SKM-1 treated with dmso at 0.1 percent for 144 hours (cell line): ENCODE measurements around the gene ZNF81.
"Not testable (repeated sequence)": the region's sequence is repeated elsewhere in the genome, so short reads cannot be mapped to it uniquely, and the experiment has no call there.

Source experiments
- DNase-seq: peaks from one replicate; lab custom pipeline; 2025; ENCODE audit not compliant: unreplicated experiment; lab: John Stamatoyannopoulos, UW

The ZNF81 gene

DNA sequence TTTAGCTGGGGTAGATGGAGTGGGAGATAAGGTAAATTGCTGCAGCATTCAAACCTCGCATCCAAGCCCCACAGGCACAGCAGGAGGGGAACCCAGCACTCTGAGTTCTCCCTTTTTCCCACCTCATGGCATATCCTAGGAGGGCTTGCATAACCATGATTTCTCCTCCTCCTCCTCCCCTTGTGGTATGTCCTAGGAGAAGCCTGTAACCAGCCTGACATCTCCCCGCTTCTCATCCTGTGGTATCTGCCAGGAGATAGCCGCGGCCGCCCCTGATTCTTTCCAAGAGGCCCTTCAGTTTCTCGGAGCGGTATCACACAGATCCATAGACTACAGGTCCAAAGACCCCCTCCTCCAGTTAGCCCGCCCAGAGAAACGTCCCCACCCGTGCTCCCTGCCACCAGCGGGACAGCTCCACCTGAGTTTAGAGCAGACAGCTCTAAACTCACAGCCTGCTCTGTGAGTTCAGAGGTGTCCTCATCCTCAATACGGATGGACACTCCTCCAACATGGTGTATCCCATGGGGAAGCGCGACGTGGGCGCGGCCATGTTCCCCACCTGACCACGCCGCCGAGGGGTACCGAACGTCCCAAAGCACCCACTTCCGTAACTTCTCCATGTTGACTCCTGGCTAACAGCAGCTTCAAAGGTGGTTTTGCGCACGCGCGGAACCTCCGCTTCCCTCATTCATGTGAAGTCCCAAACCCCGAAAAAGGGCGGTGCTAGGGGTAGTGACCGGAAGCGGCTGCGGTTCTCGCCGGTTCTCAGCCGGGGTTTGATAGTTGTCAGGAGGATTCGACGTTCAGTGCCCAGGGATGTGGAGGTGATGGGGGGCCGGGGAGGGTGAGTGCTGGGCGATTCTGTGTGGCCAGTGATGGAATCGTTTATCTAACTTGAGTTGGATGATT is at the start of gene ZNF81:
Gene ZNF81, plus strand, starts transcription at position 739 of the 909 bp plus-strand sequence. CDS start 9,366 bp downstream, outside the sequence.
- peak; percentile 75 for DNase-seq

DNA sequence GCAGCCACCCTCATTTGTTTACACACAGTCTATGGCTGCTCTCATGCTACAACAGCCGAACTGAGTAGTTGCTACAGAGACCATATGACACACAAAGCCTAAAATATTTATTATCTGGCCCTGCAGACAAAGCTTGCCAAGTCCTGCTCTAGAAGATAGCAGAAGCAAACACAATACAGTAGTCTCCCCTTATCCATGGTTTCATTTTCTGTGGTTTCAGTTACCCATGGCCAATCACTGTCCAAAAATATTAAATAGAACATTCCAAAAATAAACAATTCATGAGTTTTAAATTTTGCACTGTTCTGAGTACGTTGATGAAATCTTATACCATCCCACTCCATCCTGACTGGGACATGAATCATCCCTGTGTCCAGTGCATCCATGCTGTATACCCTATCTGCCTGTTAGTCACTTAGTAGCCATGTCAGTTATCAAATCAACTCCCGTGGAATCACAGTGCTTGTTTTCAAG is 40.2 kb upstream of the ZNF81 start:
- no peak for DNase-seq

DNA sequence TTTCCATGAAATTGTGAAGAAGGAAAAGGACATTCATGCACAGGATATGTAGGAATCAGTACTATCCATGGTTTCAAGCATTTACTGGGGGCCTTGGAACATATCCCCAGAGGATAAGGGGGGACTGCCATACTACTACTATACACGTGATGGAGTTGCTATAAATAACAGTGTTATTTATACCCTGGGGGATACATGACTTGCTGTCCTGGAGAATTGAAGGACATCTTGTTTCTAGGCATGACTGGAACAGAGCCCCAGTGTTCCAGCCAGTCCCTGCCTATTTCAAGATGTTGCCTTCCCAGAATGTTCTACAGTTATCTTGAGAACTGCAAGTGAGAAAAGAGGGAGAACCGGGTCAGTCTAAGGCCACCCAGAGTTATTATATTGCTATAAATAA is 39.6 kb upstream of the ZNF81 start:
- no peak for DNase-seq

DNA sequence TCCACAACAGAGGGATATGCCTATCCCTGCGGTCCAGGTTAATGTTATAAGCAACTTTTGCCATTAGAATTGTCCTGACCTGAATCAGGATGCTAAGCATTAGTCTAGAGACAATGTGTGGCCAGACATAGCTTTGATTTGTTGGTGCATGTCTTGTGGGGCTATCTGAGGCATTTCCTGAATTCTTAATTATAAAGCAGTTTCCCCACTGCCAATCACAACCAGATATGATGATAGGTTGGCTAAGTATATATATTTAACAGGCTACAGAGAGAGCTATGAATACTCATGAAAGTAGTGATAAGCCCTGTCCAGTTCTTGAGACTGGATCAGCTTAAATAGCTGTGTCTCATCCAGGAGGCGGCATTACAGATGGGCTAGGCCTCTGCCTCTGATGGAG is 37.8 kb upstream of the ZNF81 start:
- no peak for DNase-seq

DNA sequence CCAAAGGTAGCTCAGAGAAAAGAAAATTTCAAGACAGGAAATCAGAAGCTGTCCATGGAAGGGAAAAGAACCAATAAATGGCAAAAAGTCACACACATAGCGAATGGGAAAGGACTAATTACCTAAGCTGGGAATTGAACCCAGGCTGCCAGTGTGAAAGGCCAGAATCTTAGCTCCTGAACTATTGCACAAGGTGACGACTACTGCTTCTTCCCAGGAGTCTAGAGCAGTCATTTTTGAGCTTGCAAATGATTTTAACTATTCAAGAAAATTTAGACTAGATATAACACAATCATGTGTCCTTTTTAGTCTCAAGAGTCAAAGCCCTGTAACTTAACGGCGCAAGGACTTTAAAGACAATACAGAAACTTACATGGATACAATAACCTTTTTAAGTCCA is 34.1 kb upstream of the ZNF81 start:
- no peak for DNase-seq

DNA sequence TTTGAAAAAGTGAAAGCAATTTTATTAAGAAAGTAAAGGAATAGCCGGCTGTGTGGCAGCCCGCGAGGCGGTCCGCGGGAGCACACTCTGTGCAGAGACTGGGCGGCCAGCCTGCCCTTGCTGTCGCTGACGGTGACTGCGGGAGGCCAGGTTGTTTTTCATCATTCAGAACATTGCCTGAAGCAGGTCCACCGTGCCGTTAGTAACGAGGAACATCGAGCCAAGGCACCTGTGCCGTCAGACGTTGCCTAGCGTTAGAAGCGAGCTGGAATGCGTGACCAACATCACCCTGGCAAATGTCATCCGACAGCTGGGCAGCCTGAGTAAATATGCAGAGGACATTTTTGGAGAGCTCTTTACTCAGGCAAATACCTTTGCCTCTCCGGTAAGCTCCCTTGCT is 33.6 kb upstream of the ZNF81 start:
- not testable (repeated sequence) for DNase-seq

DNA sequence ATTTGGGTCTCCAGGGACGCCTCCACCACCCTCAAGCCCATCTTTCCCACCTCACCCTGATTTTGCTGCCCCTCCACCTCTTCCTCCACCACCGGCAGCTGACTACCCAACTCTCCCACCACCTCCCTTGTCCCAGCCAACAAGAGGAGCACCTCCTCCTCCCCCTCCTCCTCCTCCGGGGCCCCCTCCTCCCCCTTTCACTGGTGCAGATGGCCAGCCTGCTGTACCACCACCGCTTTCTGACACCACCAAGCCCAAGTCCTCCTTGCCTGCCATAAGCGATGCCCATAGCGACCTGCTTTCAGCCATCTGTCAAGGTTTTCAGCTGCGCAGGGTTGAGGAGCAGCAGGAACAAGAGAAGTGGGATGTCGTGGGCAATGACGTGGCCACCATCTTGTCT is 32.4 kb upstream of the ZNF81 start:
- no peak for DNase-seq

DNA sequence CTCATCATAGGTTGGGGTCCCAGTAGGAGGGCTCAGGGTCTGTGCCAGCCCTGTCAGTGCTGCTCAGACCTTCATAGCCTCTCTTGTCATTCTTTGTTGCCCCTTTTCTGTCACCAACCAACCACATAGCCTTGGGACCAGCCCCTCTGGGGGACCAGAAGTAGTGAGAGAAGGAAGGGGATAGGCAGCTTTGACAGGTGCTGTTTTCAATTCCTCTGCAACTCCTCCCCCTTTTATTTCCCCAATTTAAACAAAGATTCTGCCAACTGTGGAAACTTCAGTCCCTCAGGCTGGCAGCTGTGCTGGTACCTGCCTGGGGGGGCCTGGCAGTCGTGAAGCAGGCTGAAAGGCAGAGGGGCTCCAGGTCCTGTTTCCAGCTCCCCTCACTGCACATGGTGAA is 30.9 kb upstream of the ZNF81 start:
- DNase-seq, result not testable (repeated sequence)

DNA sequence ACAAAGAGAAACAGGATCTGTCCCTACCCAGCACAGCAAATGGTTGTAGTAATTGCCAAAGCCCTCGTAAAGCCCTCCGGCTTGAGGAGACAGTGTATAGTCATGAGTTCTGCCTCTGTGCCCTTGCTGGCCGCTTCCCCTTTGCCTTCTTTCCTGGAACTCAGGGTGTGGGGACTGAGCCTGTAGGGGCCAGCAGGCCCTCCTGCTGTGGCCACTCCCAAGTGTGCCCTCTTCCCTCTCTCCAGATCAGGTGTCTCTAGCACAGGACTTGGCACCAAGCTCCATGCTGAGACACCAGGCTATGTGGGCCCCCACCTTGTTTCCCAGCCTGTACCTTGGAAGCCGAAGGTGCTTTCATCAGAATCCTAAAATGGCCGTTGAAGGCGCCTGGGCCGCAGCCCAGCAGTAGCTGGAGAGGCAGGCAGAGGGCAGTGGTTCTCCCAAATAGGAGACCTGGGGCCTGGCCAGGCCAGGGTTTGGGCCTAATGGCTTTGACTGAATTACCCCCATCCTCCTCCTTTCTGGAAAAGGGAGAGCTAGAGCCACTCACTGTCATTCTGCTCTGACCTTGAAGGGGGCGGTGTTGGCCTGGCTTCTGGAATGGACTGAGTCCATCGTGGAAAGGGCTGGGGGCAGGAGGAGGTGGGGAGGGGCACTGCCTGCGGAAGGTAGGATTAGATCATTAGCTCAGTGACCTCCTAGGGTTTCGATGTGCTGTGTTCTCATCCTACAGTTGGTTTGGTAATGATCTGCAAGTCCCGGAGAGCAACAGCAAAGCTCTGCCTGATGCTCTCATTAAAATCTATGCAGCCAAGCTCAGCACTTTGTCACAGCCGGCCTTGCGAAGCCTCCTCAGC is 30.1 kb upstream of the ZNF81 start:
- not testable (repeated sequence) for DNase-seq

DNA sequence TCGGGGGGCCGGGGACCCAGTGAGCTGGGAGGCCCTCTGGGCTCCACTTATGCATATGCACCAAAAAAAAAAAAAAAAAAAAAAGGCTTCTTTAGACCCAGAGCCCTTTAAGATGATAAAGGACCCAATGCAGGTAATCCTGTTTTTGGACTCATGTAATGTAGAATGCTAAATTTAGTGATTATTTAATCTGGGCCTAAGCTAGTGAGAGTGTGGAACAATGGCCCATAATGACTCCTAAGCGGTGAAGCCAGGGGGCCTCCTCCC is 29.5 kb upstream of the ZNF81 start:
- DNase-seq, result not testable (repeated sequence)

DNA sequence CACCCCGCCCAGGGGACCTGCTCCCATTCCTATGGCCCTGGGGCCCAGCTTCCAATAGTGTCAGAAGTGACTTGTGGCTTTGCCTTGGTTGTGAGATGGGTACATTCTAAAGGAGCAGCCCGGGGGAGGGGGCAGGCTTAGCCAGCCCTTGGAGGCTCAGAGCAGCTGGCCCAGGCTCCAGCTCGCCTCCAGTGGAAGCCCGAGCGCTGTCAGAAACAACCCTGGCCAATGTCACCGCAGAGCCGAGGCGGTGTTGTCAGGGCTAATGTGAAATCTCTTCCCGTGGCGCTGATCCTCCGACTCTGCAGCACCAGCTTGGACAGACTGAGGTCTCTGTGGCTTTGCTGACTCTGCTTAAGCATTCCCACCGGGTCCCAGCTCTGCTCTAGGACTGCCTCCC is 29.2 kb upstream of the ZNF81 start:
- no peak for DNase-seq

DNA sequence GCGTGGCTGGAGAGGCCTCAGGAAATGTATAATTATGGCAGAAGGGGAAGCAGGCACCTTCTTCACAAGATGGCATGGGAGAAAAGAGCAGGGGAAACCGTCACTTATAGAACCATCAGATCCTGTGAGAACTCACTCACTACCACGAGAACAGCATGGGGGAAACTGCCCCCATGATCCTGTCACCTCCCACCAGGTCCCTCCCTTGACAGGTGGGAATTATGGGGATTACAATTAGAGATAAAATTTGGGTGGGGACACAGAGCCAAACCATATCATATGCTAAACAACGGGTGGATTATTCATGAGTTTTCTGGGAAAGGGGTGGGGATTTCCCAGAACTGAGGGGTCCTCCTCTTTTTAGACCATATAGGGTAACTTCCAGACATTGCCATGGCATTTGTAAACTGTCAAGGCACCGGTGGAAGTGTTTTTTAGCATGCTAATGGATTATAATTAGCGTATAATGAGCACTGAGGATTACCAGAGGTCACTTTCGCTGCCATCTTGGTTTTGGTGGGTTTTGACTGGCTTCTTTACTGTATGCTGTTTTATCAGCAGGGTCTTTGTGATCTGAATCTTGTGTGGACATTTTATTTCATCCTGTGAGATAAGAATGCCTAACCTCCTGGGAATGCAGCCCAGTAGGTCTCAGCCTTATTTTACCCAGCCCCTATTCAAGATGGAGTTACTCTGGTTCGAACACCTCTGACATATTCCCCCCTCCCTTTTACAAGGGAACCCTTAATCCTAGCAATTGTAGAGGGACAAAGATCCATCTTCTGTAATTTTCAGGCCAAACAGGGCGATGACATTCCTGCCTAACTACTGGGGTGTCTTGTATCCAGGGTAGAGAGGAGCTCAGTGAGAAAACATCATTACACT is 27.6 kb upstream of the ZNF81 start:
- no peak for DNase-seq

DNA sequence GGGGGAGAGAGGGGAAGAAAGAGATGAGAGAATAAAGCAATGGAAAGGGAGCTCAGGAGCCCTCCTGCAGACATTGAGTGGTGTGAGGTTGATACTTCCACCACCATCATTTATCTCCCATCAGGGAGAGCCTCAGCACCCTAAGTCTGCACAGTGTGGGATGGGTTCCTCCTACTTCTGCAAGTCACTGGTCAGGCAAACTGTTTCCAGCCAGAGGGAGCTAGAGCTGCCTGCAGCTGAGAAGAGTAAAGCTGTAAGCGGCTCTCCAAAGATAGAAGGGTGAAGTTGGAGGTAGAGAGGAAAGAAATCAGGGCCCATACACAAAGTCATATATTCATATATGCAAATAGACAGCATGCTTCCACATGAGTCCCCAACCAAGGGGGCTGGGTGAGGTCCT is 21.9 kb upstream of the ZNF81 start:
- no peak for DNase-seq

DNA sequence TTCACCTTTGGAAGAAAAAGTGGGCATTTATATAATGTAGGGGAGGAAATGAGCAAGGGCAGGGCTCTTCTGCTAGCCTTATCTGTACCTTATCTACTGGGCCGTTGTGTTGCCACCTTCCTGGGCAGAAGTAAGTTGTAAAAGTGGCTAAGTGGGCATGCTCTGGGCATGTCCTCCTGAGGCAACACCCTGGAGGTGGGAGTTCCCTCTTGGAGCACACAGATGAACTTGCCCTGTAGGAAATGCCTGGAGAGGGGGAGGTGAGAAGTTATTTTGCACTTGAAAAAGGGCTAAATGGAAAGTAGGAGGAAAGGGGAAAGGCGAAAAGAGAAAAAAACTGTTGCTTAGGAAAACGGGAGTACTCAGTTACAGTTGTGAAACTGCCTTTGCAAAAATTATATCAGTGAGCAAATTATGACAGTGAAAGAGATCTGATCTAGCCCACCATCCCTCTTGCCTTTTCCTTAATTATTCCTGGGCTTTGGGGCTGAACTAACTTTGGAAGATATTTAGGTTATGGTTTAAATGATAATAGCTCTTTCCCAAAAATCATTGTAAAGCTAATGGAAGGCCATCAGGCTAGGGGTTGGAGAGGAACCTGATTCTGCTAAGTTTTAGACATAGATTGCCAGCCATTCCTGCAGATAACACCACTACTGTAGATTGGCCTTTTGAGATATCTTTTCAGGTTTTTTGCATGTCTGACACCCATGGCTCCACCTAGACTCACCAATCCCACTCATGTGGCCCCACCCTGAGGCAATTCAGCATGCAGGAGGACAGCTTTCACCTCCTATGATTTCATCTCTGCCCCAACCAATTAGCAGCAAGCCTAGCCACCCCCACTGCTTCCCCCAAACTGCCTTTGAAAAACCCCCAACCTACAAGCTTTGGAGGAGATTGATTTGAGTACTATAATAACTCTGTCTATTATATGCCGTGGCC is 20.5 kb upstream of the ZNF81 start:
- DNase-seq, result no peak

DNA sequence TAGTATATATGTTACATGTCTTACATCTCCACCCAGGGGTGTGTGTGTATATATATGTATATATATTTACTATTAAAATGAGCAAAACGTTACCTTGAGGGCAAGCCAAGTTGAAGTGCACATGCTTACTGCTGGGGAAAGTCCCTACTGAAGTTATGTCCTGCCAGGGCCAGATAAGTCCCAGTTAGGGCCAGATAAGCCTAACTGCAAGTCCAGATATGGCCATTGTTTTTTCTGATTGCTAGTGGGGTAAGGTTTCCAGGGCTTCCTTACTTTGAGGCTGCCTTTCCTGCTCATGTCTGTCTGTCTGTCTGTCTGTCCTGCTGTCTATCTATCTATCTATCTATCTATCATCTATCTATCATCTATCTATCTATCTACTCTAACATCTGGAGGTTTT is 19.3 kb upstream of the ZNF81 start:
- DNase-seq, result no peak

DNA sequence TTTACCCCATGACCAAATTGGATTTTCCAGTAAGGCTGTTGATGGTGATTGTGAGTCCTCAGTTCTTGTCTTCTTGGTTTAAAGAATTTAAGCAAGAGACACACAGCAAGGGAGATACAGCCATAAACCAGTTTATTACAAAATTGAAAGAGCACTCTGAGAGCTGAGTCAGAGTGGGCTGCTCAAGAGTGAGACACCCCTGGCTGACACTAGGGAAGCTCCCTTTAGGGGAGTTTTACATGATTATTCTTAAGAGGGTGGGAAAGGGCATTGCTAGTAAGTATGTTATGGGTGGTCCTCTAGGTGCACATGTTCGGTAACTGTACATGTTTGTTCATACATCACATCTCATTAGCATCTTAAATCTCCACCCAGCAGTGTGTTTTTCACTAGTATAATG is 18.8 kb upstream of the ZNF81 start:
- no peak for DNase-seq

DNA sequence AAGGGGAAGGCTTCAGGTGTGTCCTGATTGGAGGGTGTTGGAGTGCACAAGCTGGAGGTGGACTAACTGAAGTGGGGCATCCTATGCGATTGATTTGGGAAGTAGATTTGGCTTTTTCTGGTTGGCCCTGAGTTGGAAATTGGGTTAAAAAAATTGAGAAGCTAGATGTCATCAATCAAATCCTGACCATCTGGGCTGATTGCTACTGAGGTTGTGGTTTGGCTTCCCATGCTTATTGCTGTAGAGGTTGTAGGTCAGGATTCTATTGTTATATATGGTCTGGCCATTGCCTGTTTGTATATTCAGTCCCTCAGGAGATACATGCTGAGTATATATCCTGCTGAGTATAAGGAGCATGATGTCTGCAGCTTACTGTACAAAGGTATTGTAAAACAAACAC is 7.7 kb upstream of the ZNF81 start:
- DNase-seq, result no peak

DNA sequence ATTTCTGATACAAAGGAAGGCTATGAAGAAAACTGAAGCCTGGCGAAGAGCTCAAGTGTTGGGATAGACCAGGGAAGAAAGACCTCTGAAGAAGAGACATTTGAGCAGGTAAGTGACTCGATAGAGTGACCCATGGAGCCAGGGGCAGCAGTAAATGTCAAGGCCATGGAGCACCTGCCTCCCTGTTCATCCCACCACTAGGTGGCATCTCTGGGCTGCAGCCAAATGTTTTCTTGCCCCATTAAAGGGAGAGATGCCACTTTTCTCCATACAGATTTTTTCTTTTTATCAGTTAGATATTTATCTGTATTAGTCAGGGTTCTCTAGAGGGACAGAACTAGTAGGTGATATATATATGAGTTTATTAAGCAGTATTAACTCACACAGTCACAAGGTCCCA is 4.9 kb upstream of the ZNF81 start:
- DNase-seq, result peak; percentile 4

DNA sequence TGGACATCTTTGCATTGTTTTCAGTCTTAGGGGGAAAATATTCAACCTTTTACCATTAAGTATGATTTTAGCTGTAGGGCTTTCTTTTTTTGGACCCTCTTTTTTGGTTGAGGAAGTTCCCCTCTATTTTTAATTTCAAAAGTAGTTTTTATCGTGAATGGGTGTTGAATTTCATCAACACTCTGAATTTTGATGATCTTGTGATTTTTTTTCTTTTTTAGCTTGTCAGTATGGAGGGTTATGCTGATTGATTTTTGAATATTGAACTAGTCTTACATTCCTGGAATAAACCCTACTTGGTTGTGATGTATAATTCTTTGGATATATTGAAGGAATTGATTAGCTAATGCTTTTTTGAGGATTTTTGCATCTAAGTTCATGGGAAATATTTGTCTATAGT is 1.7 kb downstream of the ZNF81 start:
- no peak for DNase-seq

DNA sequence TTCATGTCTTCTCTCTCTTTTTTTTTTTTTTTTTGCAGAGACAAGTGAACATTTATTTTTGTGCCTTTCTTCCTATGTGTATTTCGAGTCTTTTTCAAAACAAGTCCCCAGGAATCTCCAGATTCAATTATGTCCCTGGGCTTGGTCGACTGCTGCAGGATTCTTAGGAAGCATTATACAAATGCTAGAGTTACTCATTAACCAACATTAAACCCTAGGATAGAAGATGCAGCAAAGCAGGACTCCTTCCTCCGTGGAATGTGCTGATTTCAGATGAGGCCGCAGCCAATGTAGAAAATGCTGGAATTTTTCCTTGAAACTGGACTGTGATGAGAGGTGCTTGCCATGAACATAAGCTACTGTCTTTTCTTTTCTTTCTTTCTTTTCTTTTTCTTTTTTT is 3.4 kb downstream of the ZNF81 start:
- no peak for DNase-seq
